Hypothalamus (tissue), 51 donors: ENCODE results near the gene SARS1.

Experiments used
- DNase-seq, 51 donors: peaks; one replicate each; lab custom pipeline; 2025; lab: John Stamatoyannopoulos, UW

Gene SARS1

GRCh38 chr1:109272831-109273547 is 59.3 kb downstream of the SARS1 start:
- DNase-seq: no peak

- DNase-seq: no peak
Measured at GRCh38 chr1:109273570-109274288, 60.0 kb downstream of the SARS1 start.

DNA sequence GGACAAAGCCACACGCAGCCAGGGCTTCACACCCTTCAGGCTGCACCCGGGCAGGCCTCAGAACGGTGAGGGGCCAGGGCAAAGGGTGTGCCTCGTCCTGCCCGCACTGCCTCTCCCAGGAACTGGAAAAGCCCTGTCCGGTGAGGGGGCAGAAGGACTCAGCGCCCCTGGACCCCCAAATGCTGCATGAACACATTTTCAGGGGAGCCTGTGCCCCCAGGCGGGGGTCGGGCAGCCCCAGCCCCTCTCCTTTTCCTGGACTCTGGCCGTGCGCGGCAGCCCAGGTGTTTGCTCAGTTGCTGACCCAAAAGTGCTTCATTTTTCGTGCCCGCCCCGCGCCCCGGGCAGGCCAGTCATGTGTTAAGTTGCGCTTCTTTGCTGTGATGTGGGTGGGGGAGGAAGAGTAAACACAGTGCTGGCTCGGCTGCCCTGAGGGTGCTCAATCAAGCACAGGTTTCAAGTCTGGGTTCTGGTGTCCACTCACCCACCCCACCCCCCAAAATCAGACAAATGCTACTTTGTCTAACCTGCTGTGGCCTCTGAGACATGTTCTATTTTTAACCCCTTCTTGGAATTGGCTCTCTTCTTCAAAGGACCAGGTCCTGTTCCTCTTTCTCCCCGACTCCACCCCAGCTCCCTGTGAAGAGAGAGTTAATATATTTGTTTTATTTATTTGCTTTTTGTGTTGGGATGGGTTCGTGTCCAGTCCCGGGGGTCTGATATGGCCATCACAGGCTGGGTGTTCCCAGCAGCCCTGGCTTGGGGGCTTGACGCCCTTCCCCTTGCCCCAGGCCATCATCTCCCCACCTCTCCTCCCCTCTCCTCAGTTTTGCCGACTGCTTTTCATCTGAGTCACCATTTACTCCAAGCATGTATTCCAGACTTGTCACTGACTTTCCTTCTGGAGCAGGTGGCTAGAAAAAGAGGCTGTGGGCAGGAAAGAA is 61.1 kb downstream of the SARS1 start:
- peak in 6 of 51 donors; percentile 24 to 58 (median 34) for DNase-seq

DNA sequence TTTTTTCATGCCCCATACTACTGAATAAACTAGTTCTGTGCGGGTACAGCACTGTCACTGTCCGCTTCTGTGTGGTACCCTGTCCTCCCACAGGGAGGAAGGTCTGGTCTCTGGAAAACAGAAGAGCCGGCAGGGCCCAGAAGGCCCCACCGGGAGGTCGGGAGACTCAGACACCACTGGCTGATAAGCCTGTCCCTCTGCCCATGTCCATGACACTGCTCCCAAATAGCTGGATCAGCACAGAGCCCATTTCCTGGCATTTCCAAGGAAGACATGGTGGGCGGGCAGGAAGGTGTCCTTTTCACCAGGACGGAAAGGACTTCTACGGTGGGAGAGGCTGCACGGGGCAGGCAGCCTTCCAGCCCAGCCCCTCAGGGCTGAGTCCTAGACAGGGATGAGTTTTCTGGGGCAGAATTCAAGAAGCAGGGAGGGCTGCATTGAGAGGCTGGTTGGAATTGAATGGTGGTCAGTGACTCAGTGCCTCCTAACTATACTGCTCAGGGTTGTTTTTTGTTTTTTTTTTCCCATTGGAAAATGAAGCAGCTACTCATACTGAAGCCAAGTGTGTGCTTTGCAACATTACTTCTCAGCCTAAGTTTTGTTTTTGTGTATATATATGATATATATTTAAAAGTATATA is 62.1 kb downstream of the SARS1 start:
- peak in 1 of 51 donors; percentile 26 for DNase-seq

DNA sequence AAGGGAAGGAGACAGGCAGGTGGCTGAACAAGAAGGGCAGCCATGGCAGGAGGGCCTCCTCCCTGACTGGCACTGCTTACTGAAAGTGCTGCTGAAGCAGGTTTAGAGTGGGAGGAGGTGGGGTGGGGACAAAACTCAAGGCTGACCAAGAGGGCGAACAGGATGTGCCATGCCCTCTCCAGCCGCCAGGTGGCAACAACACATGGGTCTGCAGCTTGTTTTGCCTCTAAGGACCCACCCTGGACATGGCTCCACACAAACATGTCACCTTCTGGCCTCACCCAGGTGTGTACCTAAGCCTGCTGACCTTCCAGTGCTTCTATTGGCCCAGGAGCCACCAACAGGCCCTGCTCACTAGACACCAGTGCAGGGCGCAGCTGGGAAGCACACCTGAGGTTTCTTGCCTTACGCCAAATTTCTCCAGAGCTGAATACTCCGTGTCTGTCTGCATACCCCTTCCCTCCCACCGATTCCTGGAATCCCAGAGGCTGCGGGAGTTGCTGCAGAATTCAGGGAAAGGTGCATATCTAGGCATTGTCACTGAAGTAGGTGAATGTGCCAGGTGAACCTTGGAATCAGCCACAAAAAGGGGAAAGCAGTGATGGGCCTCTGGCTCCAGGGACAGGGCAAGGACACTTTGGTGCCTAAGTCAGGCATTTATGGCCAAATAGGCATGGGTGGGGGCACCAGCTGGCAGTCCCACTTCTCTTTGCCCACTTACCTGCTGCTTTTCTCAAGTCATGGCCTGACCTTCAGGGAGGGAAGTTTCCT is 63.9 kb downstream of the SARS1 start:
- DNase-seq: peak in 45 of 51 donors; percentile 25 to 85 (median 65)

- DNase-seq: no peak
Measured at GRCh38 chr1:109279615-109280278, 66.0 kb downstream of the SARS1 start.

- DNase-seq: no peak
Measured at GRCh38 chr1:109280862-109281261, 67.1 kb downstream of the SARS1 start.

DNA sequence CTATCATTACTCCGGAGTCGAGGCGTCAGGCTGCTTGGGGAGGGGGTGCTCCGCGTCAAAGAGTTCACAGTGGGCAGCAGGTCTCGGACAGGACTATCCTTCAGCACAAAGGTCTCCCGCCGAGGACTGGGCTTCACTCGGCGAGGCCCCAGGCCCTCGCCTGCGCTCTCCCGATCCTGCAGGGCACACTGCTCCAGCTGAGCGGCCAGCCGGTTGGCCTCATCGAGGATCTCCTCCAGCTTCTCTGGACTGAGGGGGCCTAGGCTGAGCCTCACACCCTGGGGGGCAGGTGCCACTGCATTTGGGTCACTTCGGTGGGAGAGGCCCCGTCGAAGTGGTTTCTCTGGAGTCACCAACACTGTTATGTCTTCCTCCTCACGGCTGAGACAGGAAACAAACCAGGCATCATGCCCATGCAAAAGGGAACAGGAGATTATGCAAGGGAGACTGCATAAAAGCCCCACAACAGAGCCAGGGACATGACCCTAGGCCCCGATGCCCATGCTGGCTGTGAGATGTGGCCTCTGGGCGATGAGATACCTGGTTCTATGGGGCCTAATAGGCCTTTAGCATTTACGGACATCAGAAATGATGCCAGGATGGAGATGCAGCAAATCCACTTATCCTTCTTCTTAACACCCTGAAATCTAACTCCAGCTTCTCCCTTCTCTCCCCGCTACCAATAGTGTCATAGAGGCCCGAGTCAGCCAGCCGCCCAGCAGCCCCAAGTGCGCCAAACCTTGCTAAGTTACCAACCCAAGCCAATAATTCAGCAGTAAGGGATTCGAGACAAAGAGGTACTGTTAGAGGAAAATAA is 68.2 kb downstream of the SARS1 start:
- DNase-seq: peak in 6 of 51 donors; percentile 28 to 70 (median 49)

DNA sequence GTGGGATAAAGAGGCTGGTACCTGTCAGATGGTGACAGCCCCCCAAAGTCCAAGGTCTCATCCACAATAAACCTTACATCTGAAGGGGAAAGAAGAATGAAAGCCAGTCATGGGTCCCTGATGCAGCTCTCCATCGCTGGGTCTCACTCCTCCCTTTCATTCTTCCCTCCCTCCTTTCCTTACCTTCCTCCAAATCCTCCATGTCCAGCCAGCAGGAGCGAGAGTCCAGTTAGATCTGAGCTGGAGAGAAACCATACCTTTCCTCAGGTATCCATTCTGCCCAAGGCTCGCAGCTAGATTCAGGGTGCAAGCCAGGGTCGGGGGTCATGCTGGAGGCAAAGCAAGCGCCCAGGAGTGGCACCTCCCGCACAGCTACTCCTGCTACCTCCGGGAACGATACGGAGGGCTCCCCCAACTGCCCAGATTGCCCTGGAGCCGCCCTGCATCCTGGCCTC is 68.8 kb downstream of the SARS1 start:
- DNase-seq: no peak

DNA sequence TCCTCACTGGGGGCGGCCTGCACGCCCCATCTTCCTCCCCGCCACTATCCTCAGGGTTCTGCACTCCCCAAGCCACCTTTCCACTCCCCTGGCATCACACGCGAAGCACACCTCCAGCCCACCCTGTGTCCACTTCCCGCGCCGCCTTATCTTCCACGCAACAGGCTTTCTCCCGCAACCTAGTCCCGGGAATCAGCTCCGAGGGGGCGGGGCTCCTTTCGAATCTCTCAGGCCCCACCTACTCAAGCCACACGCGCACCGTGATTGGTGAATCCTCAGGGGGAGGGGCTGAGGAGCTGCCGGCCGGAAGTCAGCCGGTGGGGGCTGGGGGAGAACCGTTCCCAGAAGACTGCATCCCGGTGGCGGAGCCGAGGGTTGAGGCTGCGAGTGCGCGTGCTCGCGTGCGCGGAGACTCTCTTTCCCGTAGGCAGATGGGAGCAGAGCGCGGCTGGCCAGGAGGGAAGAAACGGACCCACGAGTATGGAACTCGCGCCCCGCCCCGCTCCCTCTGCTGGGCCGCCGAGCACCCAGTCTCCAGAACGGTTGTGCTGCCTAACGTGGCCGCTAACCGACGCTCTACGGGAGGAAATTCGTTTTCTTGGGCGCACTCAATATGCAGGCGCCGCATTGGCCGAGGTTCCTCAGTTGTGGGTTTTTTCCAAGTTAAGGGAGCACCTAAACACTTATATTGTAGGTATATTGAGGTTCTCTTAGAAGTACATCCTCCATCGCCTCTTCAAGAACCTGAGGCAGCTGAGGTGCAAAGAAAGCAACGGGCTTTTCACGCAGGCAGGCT is 69.4 kb downstream of the SARS1 start, which contains the start of gene PSRC1:
Gene PSRC1, minus strand, starts transcription at position 194 of the 796 bp plus-strand sequence.
- DNase-seq: peak; percentile 80 to 99 (median 96)

DNA sequence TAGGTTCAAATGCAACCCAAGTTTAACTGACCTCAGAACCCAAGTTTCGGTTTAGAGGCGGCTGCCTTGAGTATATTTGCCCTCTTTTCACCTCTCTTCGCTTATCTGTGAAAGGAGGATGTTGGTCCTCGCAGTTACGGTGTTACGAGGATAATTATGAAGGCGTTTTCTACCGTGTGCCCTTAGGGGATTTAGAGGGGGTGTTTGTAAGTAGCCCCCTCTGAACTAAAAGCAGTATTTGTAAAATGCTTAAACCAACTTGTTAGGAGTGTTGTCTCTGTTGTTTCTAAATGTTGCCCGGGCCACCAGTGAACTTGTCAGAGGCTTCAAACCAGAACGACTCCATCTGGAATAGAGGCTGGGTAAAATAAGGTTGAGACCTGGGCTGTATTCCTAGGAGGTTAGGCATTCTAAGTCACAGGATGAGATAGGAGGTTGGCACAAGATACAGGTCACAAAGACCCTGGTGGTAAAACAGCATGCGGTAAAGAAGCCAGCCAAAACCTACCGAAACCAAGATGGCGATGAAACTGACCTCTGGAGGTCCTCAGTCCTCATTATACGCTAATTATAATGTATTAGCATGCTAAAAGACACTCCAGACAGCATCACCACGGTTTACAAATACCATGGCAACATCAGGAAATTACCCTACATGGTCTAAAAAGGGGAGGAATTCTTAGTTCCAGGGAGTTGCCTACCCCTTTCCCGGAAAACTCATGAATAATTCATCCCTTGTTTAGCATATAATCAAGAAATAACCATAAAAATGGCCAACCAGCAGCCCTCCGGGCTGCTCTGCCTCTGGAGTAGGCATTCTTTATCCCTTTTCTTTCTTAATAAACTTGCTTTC is 70.3 kb downstream of the SARS1 start:
- DNase-seq: no peak

- DNase-seq: peak in 1 of 51 donors; percentile 27
Measured at GRCh38 chr1:109286762-109287161, 73.0 kb downstream of the SARS1 start.
